Upper lobe of right lung (tissue), 1 donor: ENCODE measurements around the gene CAB39L. TPM values are rescaled to one million over a fixed set of nuclear protein-coding genes. Genes with fewer than 3 reads are reported as not detected.

Experiments used
- ATAC-seq: fragments of 200-7000 bp; cut with Tn5 transposase; one replicate; pipeline ENCODE4 v1.9.1; 2020; ENCODE audit warnings: mild to moderate bottlenecking, moderate library complexity
- DNase-seq: peaks from one replicate; pipeline ENCODE4 v3.0.0-alpha.2; 2020
- H3K27ac ChIP-seq: fragments of 200-600 bp; one replicate; pipeline ENCODE4 v1.8.0; 2022
- H3K27me3 ChIP-seq: fragments of 200-600 bp; one replicate; pipeline ENCODE4 v1.8.0; 2022; ENCODE audit warnings: mild to moderate bottlenecking
- H3K36me3 ChIP-seq: fragments of 200-600 bp; one replicate; pipeline ENCODE4 v1.8.0; 2022
- H3K4me1 ChIP-seq: fragments of 200-600 bp; one replicate; pipeline ENCODE4 v1.8.0; 2022
- H3K4me3 ChIP-seq: fragments of 200-600 bp; one replicate; pipeline ENCODE4 v1.8.0; 2022; ENCODE audit warnings: mild to moderate bottlenecking
- H3K9me3 ChIP-seq: fragments of 200-600 bp; one replicate; pipeline ENCODE4 v1.8.0; 2022
- CTCF ChIP-seq: fragments of 200-600 bp; IDR thresholded peaks from one replicate; pipeline ENCODE4 v1.8.0; 2022; ENCODE audit warnings: antibody characterized with exemption
- intact Hi-C: fragments of 100-400 bp; cut with DNase I; formaldehyde crosslinking; loops from one replicate; pipeline ENCODE4 v1.11.0; 2022
- total RNA-seq: library from RNA; stranded (reverse); fragmentation: NEBNext Ultra II Directional; extraction: Animal tissue kit (Norgen Biotek cat#: 25700); gene quantifications from one replicate; pipeline ENCODE4 v1.2.1, GENCODE V29; 2021
- donor health status: DM: no; HTN: yes; CAD: no; lungs with severe emphysema.

The CAB39L gene
- total RNA-seq, 1 donor from 2014 or later = 18.0 TPM

GRCh38 chr13:49450105-49450819, 6.4 kb upstream of the CAB39L start:
- H3K9me3 ChIP-seq = no peaks in the 10 kb centered on the region
- H3K36me3 ChIP-seq = no peaks in the 10 kb centered on the region
- TF ChIP-seq CTCF = no peak
- ATAC-seq = no peak
- no peaks in the 10 kb centered on the region for H3K27me3 ChIP-seq
- no peak overlapping the region for H3K4me3 ChIP-seq
- peaks cover 20% of the 10 kb centered on the region for H3K4me1 ChIP-seq
- no peak overlapping the region for H3K27ac ChIP-seq
- no peak for DNase-seq
- intact Hi-C loops = no loop called here

- ATAC-seq (no peak), DNase-seq (no peak)
- Histone ChIP-seq H3K9me3 (no peaks in the 10 kb centered on the region), H3K4me1 (peaks cover 17% of the 10 kb centered on the region), H3K27me3 (no peaks in the 10 kb centered on the region), H3K4me3 (no peak overlapping the region), H3K27ac (no peak overlapping the region), H3K36me3 (no peaks in the 10 kb centered on the region)
- intact Hi-C loops = loop anchor here (10.0 kb wide), 1 partner anchor 144 kb away; no protein-coding TSS in a partner anchor
- no peak for TF ChIP-seq CTCF
These were observed 4.9 kb upstream of the CAB39L start for GRCh38 chr13:49448753-49449152.

- intact Hi-C loops = loop anchor here (10.0 kb wide), 1 partner anchor 142 kb away; no protein-coding TSS in a partner anchor
- TF ChIP-seq CTCF = no peak
These were observed 2.6 kb upstream of the CAB39L start for GRCh38 chr13:49446473-49446872.

GRCh38 chr13:49444524-49445395, 896 bp upstream of the CAB39L start:
- no peak for TF ChIP-seq CTCF
- intact Hi-C loops = loop anchor here (10.0 kb wide), 1 partner anchor 140 kb away; no protein-coding TSS in a partner anchor
- H3K27ac ChIP-seq = peak overlapping the region; percentile 93
- DNase-seq = no peak
- ATAC-seq = peak; percentile 20
- no peaks in the 10 kb centered on the region for H3K36me3 ChIP-seq
- H3K4me1 ChIP-seq = peaks cover 22% of the 10 kb centered on the region
- H3K27me3 ChIP-seq = no peaks in the 10 kb centered on the region
- H3K4me3 ChIP-seq = peak overlapping the region; percentile 82
- no peaks in the 10 kb centered on the region for H3K9me3 ChIP-seq

More at GRCh38 chr13:49446473-49446872, 2.6 kb upstream of the CAB39L start:
- Histone ChIP-seq H3K36me3 (no peaks in the 10 kb centered on the region), H3K9me3 (no peaks in the 10 kb centered on the region), H3K27ac (no peak overlapping the region), H3K4me3 (no peak overlapping the region), H3K27me3 (no peaks in the 10 kb centered on the region), H3K4me1 (peaks cover 22% of the 10 kb centered on the region)
- no peak for ATAC-seq
- no peak for DNase-seq

GRCh38 chr13:49443357-49443703, 534 bp downstream of the CAB39L start:
- TF ChIP-seq CTCF = no peak
- intact Hi-C loops = loop anchor here (10.0 kb wide), 1 partner anchor 139 kb away; no protein-coding TSS in a partner anchor
- H3K4me3 ChIP-seq = peak overlapping the region; percentile 82
- DNase-seq = no peak
- H3K4me1 ChIP-seq = peaks cover 19% of the 10 kb centered on the region
- no peaks in the 10 kb centered on the region for H3K9me3 ChIP-seq
- no peaks in the 10 kb centered on the region for H3K36me3 ChIP-seq
- peak overlapping the region; percentile 93 for H3K27ac ChIP-seq
- no peaks in the 10 kb centered on the region for H3K27me3 ChIP-seq
- ATAC-seq = no peak
